Measurements from ENCODE around the gene CANT1. TPM values are rescaled to one million over a fixed set of nuclear protein-coding genes. Genes with fewer than 3 reads are reported as not detected.

CANT1 gene
- total and polyA plus RNA-seq, 9 of the 15 experiments (the other 6 are each of a cell fraction or from before 2014, with no cell fraction given): 2.7 to 66.4 (median 22.5) TPM

- TF ChIP-seq ZBTB11 (CRISPR knock-in tag; IDR thresholded peaks at IDR 0.05) (0 out of 6 replicates have a peak, but pooled peaks of 1 of the 3 experiments have one; percentile 44), RB1 (IDR thresholded peaks at IDR 0.05; ENCODE audit: low read depth) (no peak), HDAC1 (IDR thresholded peaks at IDR 0.05) (no peak), SREBF1 (IDR thresholded peaks at IDR 0.05; ENCODE audit: borderline replicate concordance, low read depth, low read length) (no peak), SIRT6 (IDR thresholded peaks at IDR 0.05; ENCODE audit: low read depth, low read length) (no peak), TAF9B (IDR thresholded peaks at IDR 0.05; ENCODE audit: partially characterized antibody) (no peak), HDAC6 (IDR thresholded peaks at IDR 0.05; ENCODE audit: low read depth, low read length) (no peak), REST (IDR thresholded peaks at IDR 0.05; ENCODE audit: borderline replicate concordance) (peak; percentile 49; the same call in 1 of the 2 replicates), REST (CRISPR knock-in tag; IDR thresholded peaks at IDR 0.05; ENCODE audit: low read depth) (no peak), PPARD (CRISPR knock-in tag; IDR thresholded peaks at IDR 0.05) (no peak), KLF13 (tag; IDR thresholded peaks at IDR 0.05; ENCODE audit: borderline replicate concordance, low read depth) (no peak), TAF1 (IDR thresholded peaks at IDR 0.05; ENCODE audit: control insufficient read depth, extremely low read depth, insufficient read depth, low read length, severe bottlenecking) (no peak), ZNF707 (CRISPR knock-in tag; conservative IDR thresholded peaks at IDR 0.05) (no peak), ETV6 (IDR thresholded peaks at IDR 0.05; ENCODE audit: borderline replicate concordance in 1 of 2, low read depth in 2 of 2, low read length in 1 of 2) (no peak), ETV6 (CRISPR knock-in tag; IDR thresholded peaks at IDR 0.05; ENCODE audit: borderline replicate concordance) (no peak), ZNF75A (CRISPR knock-in tag; IDR thresholded peaks at IDR 0.05) (no peak)
Measured at GRCh38 chr17:79042421-79043190, 33.0 kb upstream of the CANT1 start (continued).
